Osteoblast (primary cell): Measurements from ENCODE around the gene BIN1. TPM values are rescaled to one million over a fixed set of nuclear protein-coding genes. Genes with fewer than 3 reads are reported as not detected.
A peak's percentile ranks its signal among the peaks of the same experiment; 100 is the strongest.

Source experiments
- DNase-seq: peaks from one replicate; pipeline ENCODE4 v3.0.0; 2011; ENCODE audit warnings: low spot score, mixed read lengths; ENCODE audit not compliant: insufficient read length; ENCODE audit errors: missing footprints
- H2AFZ ChIP-seq: 2 replicates; pipeline ENCODE4 v1.6.0; 2011; ENCODE audit warnings: mild to moderate bottlenecking, low read length
- H3K27ac ChIP-seq: 2 replicates; pipeline ENCODE4 v1.5.1; 2011; ENCODE audit warnings: mild to moderate bottlenecking, low read depth, low read length, moderate library complexity
- H3K27me3 ChIP-seq: 2 replicates; pipeline ENCODE4 v1.6.0; 2012; ENCODE audit warnings: mild to moderate bottlenecking, control low read depth, inconsistent platforms, low read length, moderate library complexity; ENCODE audit not compliant: insufficient read depth
- H3K36me3 ChIP-seq: 2 replicates; pipeline ENCODE4 v1.5.1; 2011; ENCODE audit warnings: mild to moderate bottlenecking, low read length, control low read depth, moderate library complexity; ENCODE audit not compliant: insufficient read depth
- H3K4me1 ChIP-seq: 2 replicates; pipeline ENCODE4 v1.5.1; 2011; ENCODE audit warnings: mild to moderate bottlenecking, low read length, control low read depth, moderate library complexity; ENCODE audit not compliant: insufficient read depth
- H3K4me2 ChIP-seq: 2 replicates; pipeline ENCODE4 v1.6.0; 2011; ENCODE audit warnings: mild to moderate bottlenecking, low read length; ENCODE audit not compliant: insufficient read depth
- H3K4me3 ChIP-seq: fragments of 200-600 bp; sonication (generic); 3 replicates; pipeline ENCODE4 v1.5.1; 2012; ENCODE audit warnings: mild to moderate bottlenecking, low read length, inconsistent platforms; ENCODE audit not compliant: insufficient read depth
- H3K79me2 ChIP-seq: 2 replicates; pipeline ENCODE4 v1.6.0; 2012; ENCODE audit warnings: mild to moderate bottlenecking, low read length, control low read depth, inconsistent platforms; ENCODE audit not compliant: insufficient read depth
- H3K9me3 ChIP-seq: 2 replicates; pipeline ENCODE4 v1.5.1; 2011; ENCODE audit warnings: low read depth, low read length, control low read depth
- H4K20me1 ChIP-seq: 2 replicates; pipeline ENCODE4 v1.6.0; 2012; ENCODE audit warnings: mild to moderate bottlenecking, low read length, control low read depth; ENCODE audit not compliant: insufficient read depth
- total RNA-seq: library from RNA; depleted of rRNA; stranded (reverse); fragments of >200 nt; gene quantifications from 2 replicates; pipeline ENCODE4 v1.2.3, GENCODE V29; 2012
- TF ChIP-seq, protein P1 (sequence below): IDR thresholded peaks from 2 replicates; pipeline ENCODE4 v1.5.1; 2011; ENCODE audit warnings: mild to moderate bottlenecking, low read depth, low read length, moderate library complexity; ENCODE audit errors: extremely low read depth

Gene BIN1
- total RNA-seq, 1 donor = 85.4 TPM

DNA sequence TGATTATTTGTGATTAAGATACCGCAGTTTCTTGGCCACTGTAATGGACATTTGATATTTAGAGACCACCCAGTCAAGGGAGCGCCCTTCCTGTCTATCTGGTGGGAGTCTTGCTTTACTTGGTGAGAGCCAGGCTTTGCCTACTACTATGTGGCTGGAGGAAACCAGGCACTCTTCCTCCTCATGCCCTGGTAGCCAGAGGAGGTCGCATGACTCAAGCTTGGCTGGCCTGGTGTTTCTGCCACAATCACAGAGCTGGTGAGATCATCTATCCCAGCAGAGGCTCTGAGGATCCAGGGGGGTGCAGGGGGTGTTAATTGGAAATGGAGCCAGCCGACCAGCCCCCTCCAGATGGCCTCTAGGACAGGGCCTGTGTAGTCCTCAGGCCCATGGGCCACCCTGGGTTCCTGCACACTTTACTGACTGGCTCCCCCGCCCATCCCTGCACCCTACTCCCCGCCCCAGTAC is 46.8 kb upstream of the BIN1 start:
- Histone ChIP-seq H3K27ac (peak overlapping the region; percentile 94), H3K4me3 (no peak overlapping the region), H3K27me3 (no peaks in the 10 kb centered on the region), H3K4me1 (peaks cover 52% of the 10 kb centered on the region), H3K9me3 (peaks cover 2% of the 10 kb centered on the region), H4K20me1 (no peaks in the 10 kb centered on the region), H2AFZ (no peak overlapping the region), H3K36me3 (no peaks in the 10 kb centered on the region), H3K79me2 (no peaks in the 10 kb centered on the region), H3K4me2 (peak overlapping the region; percentile 62)
- TF ChIP-seq, protein P1, sequence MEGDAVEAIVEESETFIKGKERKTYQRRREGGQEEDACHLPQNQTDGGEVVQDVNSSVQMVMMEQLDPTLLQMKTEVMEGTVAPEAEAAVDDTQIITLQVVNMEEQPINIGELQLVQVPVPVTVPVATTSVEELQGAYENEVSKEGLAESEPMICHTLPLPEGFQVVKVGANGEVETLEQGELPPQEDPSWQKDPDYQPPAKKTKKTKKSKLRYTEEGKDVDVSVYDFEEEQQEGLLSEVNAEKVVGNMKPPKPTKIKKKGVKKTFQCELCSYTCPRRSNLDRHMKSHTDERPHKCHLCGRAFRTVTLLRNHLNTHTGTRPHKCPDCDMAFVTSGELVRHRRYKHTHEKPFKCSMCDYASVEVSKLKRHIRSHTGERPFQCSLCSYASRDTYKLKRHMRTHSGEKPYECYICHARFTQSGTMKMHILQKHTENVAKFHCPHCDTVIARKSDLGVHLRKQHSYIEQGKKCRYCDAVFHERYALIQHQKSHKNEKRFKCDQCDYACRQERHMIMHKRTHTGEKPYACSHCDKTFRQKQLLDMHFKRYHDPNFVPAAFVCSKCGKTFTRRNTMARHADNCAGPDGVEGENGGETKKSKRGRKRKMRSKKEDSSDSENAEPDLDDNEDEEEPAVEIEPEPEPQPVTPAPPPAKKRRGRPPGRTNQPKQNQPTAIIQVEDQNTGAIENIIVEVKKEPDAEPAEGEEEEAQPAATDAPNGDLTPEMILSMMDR = peak; percentile 7
- peak; percentile 93 for DNase-seq

DNA sequence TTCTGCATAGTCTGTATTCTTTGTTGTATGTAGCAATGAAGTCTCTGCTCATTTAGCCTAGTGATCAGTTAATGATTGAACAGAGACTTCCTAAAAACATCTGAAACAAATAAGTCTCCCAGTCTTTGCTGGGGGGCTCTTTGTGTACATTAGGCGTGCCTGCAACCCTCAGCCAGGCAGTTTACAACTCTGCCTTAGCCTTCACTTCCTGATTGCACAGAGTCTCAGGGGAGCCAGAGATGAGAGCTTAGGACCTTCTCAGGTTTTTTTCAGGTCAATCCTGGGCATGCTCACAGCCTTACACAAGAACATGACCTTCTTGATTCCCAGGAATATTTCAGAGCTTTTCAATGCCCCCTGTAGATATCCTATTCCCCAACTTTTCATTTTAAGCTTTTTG is 44.0 kb upstream of the BIN1 start:
- Histone ChIP-seq H3K79me2 (no peaks in the 10 kb centered on the region), H3K27ac (no peak overlapping the region), H4K20me1 (no peaks in the 10 kb centered on the region), H3K4me3 (no peak overlapping the region), H3K4me2 (no peak overlapping the region), H3K36me3 (no peaks in the 10 kb centered on the region), H3K9me3 (peaks cover 2% of the 10 kb centered on the region), H3K4me1 (peaks cover 56% of the 10 kb centered on the region), H3K27me3 (no peaks in the 10 kb centered on the region), H2AFZ (no peak overlapping the region)
- TF ChIP-seq, protein P1 = no peak
- no peak for DNase-seq

DNA sequence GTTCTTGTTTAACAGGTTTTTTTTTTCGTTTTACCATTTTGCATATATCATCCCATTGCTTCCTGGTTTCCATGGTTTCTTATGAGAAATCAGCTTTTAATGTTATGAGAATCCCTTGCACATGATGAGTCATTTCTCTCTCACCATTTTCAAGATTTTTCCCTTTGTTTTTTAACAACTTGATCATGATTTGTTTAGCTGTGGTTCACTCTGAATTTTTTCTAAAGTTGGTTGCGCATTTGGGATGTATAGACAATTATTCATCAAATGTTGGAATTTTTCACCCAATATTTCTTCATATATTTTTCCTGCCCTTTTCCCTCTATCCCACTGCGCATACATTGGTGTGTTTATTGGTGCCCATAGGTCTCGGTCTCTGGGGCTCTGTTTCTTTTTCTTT is 42.4 kb upstream of the BIN1 start:
- H4K20me1 ChIP-seq = no peaks in the 10 kb centered on the region
- no peaks in the 10 kb centered on the region for H3K27me3 ChIP-seq
- no peak for DNase-seq
- peaks cover 2% of the 10 kb centered on the region for H3K9me3 ChIP-seq
- H3K36me3 ChIP-seq = no peaks in the 10 kb centered on the region
- H3K4me3 ChIP-seq = no peak overlapping the region
- peaks cover 54% of the 10 kb centered on the region for H3K4me1 ChIP-seq
- TF ChIP-seq, protein P1 = no peak
- peak overlapping the region; percentile 34 for H2AFZ ChIP-seq
- peak overlapping the region; percentile 93 for H3K27ac ChIP-seq
- H3K79me2 ChIP-seq = no peaks in the 10 kb centered on the region
- peak overlapping the region; percentile 72 for H3K4me2 ChIP-seq

DNA sequence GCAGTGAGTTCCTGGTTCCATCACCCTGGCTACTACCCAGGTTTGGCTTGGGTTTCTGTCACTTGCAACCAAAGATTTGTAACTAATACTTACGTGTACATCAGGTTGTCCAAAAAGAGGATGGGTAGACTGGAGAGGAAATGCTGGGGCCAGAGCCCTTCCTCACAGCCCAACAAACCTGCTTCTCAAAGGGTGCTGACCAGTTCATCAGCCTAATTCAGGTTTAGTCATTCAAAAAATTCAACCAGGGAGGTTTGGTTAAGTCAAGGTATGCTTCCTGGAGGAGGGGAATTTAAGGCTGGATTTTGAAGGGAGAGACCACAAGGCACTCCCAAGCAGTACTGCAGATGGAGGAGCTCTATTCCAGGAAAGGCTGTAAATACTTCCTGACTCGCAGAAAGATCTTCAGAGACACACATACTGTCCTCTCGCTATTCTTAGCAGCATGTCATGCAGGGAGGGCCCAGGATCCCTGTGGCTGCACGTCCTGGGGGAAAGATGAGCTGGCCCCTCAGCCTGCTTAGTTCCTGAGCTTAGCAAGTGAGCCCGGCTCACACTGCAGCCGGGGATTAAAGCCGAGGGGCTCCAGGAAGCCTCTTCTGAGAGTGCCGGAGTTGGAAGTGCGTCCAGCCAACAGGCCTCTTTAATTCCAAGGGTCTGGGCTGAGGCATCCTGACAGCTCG is 40.0 kb upstream of the BIN1 start:
- H4K20me1 ChIP-seq = no peaks in the 10 kb centered on the region
- peak overlapping the region; percentile 58 for H2AFZ ChIP-seq
- no peak overlapping the region for H3K27ac ChIP-seq
- H3K27me3 ChIP-seq = no peaks in the 10 kb centered on the region
- no peak overlapping the region for H3K4me3 ChIP-seq
- peaks cover 44% of the 10 kb centered on the region for H3K4me1 ChIP-seq
- H3K79me2 ChIP-seq = no peaks in the 10 kb centered on the region
- H3K9me3 ChIP-seq = peaks cover 2% of the 10 kb centered on the region
- H3K36me3 ChIP-seq = no peaks in the 10 kb centered on the region
- H3K4me2 ChIP-seq = no peak overlapping the region
- DNase-seq = no peak
- TF ChIP-seq, protein P1 = no peak
